Measurements from ENCODE around the gene NTNG2. TPM values are rescaled to one million over a fixed set of nuclear protein-coding genes. Genes with fewer than 3 reads are reported as not detected.

The NTNG2 gene
- total and polyA plus RNA-seq, 2 donors (not counting 1 experiment from before 2014, with no cell fraction given) = 1.3 to 2.1 TPM

GRCh38 chr9:132141948-132142594 is 19.8 kb upstream of the NTNG2 start:
- H3K9me3 ChIP-seq (ENCODE audit: control insufficient read depth, insufficient read depth, low read depth, low read length) = no peaks in the 10 kb centered on the region
- peak overlapping the region in 1 of 4 experiments; percentile 22 for H3K4me3 ChIP-seq (replicated peaks in 1 of 4; ENCODE audit: control extremely low read depth in 1 of 4, insufficient read depth in 1 of 4, low read depth in 3 of 4, low read length in 4 of 4)
- H3K79me2 ChIP-seq (ENCODE audit: control insufficient read depth, insufficient read depth, low read length) = no peaks in the 10 kb centered on the region
- H4K20me1 ChIP-seq (ENCODE audit: control insufficient read depth, extremely low read depth, insufficient read depth, low read length) = no peaks in the 10 kb centered on the region
- H3K4me2 ChIP-seq (ENCODE audit: extremely low read depth, insufficient read depth, low read length) = peak overlapping the region; percentile 32
- no peaks in the 10 kb centered on the region for H3K36me3 ChIP-seq (ENCODE audit: control insufficient read depth, insufficient read depth, low read length)
- H3K9ac ChIP-seq (ENCODE audit: insufficient read depth, low read length) = no peak overlapping the region
- no peaks in the 10 kb centered on the region for H3K4me1 ChIP-seq (ENCODE audit: control insufficient read depth, extremely low read depth, insufficient read depth, low read length)
- H3K27me3 ChIP-seq (ENCODE audit: control insufficient read depth, insufficient read depth, low read length) = peaks cover 26% of the 10 kb centered on the region
- H3K27ac ChIP-seq (ENCODE audit: insufficient read depth, low read length) = no peak overlapping the region
- TF ChIP-seq EZH2 (IDR thresholded peaks at IDR 0.05; ENCODE audit: low read length, missing control alignments) (no peak), CTCF (conservative IDR thresholded peaks at IDR 0.05 in 1 of 2, IDR thresholded peaks at IDR 0.05 in 1 of 2; ENCODE audit: low read depth in 1 of 2, low read length in 2 of 2) (no peak)
- no peak for DNase-seq (ENCODE audit: low read depth in 2 of 2)
- no peak overlapping the region for H2AFZ ChIP-seq (ENCODE audit: low read length)

GRCh38 chr9:132142924-132143323 is 18.9 kb upstream of the NTNG2 start:
- H3K27ac ChIP-seq (ENCODE audit: insufficient read depth, low read length) = no peak overlapping the region
- H4K20me1 ChIP-seq (ENCODE audit: control insufficient read depth, extremely low read depth, insufficient read depth, low read length) = no peaks in the 10 kb centered on the region
- H3K4me3 ChIP-seq (replicated peaks in 1 of 4; ENCODE audit: control extremely low read depth in 1 of 4, insufficient read depth in 1 of 4, low read depth in 3 of 4, low read length in 4 of 4) = no peak overlapping the region
- no peak overlapping the region for H3K9ac ChIP-seq (ENCODE audit: insufficient read depth, low read length)
- no peaks in the 10 kb centered on the region for H3K79me2 ChIP-seq (ENCODE audit: control insufficient read depth, insufficient read depth, low read length)
- no peak for TF ChIP-seq CTCF (conservative IDR thresholded peaks at IDR 0.05 in 1 of 2, IDR thresholded peaks at IDR 0.05 in 1 of 2; ENCODE audit: low read depth in 1 of 2, low read length in 2 of 2)
- TF ChIP-seq EZH2 (IDR thresholded peaks at IDR 0.05; ENCODE audit: low read length, missing control alignments) = no peak
- no peak overlapping the region for H3K4me2 ChIP-seq (ENCODE audit: extremely low read depth, insufficient read depth, low read length)
- H2AFZ ChIP-seq (ENCODE audit: low read length) = no peak overlapping the region
- H3K27me3 ChIP-seq (ENCODE audit: control insufficient read depth, insufficient read depth, low read length) = peaks cover 26% of the 10 kb centered on the region
- no peaks in the 10 kb centered on the region for H3K36me3 ChIP-seq (ENCODE audit: control insufficient read depth, insufficient read depth, low read length)
- no peak for DNase-seq (ENCODE audit: low read depth in 2 of 2)
- no peaks in the 10 kb centered on the region for H3K9me3 ChIP-seq (ENCODE audit: control insufficient read depth, insufficient read depth, low read depth, low read length)
- H3K4me1 ChIP-seq (ENCODE audit: control insufficient read depth, extremely low read depth, insufficient read depth, low read length) = no peaks in the 10 kb centered on the region

- no peaks in the 10 kb centered on the region for H3K36me3 ChIP-seq (ENCODE audit: control insufficient read depth, insufficient read depth, low read length)
- H3K9me3 ChIP-seq (ENCODE audit: control insufficient read depth, insufficient read depth, low read depth, low read length) = no peaks in the 10 kb centered on the region
- no peak overlapping the region for H3K4me2 ChIP-seq (ENCODE audit: extremely low read depth, insufficient read depth, low read length)
- H3K27me3 ChIP-seq (ENCODE audit: control insufficient read depth, insufficient read depth, low read length) = peaks cover 25% of the 10 kb centered on the region
- TF ChIP-seq EZH2 (IDR thresholded peaks at IDR 0.05; ENCODE audit: low read length, missing control alignments) = no peak
- TF ChIP-seq CTCF (conservative IDR thresholded peaks at IDR 0.05 in 1 of 2, IDR thresholded peaks at IDR 0.05 in 1 of 2; ENCODE audit: low read depth in 1 of 2, low read length in 2 of 2) = no peak
- H3K4me1 ChIP-seq (ENCODE audit: control insufficient read depth, extremely low read depth, insufficient read depth, low read length) = no peaks in the 10 kb centered on the region
- no peaks in the 10 kb centered on the region for H4K20me1 ChIP-seq (ENCODE audit: control insufficient read depth, extremely low read depth, insufficient read depth, low read length)
- no peak overlapping the region for H2AFZ ChIP-seq (ENCODE audit: low read length)
- no peak for DNase-seq (ENCODE audit: low read depth in 2 of 2)
- H3K9ac ChIP-seq (ENCODE audit: insufficient read depth, low read length) = no peak overlapping the region
- no peaks in the 10 kb centered on the region for H3K79me2 ChIP-seq (ENCODE audit: control insufficient read depth, insufficient read depth, low read length)
- H3K4me3 ChIP-seq (replicated peaks in 1 of 4; ENCODE audit: control extremely low read depth in 1 of 4, insufficient read depth in 1 of 4, low read depth in 3 of 4, low read length in 4 of 4) = no peak overlapping the region
- H3K27ac ChIP-seq (ENCODE audit: insufficient read depth, low read length) = no peak overlapping the region
These were observed 18.5 kb upstream of the NTNG2 start for GRCh38 chr9:132143359-132143758.
